ENCODE results near the gene MAB21L4.

MAB21L4 gene

DNA sequence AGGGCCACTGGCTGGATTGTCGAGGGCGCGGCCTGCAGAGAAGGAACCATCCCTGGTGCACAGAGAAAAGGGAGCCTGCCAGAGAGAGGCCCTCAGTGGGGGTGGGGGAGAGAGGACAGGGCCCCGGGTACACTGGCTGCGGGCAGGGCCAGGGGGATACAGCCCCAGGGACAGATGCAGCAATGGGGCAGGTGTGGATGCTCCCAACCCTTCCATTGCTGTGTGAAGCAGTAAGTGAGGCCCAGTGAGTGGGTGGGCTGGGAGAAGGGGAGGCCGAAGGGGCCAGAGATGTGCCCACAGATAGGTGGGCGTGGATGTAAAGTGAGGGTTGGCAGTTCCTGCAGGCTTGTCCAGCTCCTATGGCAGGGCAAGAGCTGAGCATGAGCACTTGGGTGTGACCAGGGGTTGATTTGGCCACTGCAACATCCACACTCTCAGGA is 19.9 kb downstream of the MAB21L4 start:
- TF ChIP-seq, protein P1, sequence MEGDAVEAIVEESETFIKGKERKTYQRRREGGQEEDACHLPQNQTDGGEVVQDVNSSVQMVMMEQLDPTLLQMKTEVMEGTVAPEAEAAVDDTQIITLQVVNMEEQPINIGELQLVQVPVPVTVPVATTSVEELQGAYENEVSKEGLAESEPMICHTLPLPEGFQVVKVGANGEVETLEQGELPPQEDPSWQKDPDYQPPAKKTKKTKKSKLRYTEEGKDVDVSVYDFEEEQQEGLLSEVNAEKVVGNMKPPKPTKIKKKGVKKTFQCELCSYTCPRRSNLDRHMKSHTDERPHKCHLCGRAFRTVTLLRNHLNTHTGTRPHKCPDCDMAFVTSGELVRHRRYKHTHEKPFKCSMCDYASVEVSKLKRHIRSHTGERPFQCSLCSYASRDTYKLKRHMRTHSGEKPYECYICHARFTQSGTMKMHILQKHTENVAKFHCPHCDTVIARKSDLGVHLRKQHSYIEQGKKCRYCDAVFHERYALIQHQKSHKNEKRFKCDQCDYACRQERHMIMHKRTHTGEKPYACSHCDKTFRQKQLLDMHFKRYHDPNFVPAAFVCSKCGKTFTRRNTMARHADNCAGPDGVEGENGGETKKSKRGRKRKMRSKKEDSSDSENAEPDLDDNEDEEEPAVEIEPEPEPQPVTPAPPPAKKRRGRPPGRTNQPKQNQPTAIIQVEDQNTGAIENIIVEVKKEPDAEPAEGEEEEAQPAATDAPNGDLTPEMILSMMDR (IDR thresholded peaks at IDR 0.05; ENCODE audit: insufficient read depth, low read length, missing control alignments): no peak
- no peak for DNase-seq (ENCODE audit: low read depth, low spot score)
- ChIA-PET POLR2A (no interaction called here), CTCF (interaction anchor here (1.5 kb wide), 1 partner anchor 39 kb away, joined by 5 read pairs; no protein-coding TSS in a partner anchor)
- H3K4me3 ChIP-seq (ENCODE audit: low read depth, low read length): no peak overlapping the region

DNA sequence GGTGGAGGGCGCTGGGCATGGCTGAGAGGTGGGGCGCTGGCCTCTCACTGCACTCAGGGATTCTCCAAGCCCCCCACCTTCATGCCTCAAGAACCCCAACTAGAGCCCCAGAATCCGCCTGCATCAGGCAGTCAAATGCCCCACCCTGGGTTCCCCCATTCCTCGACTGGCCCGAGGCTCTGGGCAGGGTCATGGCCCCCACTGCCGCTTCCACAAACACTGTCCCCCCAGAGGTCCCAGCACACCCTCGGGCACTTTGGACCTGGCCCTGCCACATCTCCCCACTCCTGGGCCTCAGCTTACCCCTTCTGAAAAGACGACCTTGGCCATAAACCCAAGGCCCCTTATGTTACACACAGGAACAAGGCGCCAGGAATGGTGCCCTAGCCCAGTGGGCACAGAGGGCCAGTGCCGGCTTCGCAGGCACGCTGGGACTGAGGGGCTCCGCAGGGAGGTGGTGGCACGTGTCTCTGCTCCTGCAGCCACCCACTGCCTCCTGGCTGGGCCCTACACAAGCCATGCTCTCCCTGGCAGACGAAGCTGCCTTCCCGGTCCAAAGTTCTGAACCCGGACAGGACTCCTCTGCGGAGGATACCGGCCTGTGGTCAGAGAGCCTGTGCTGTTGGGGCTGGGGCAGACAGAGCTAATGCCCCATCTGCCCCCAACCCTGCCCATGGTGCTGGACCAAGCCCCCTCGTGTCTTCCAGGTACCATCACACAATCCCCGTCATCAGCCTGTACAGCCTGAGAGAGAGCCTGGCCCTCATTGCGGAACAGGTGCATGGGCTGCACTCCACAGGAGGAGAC is 20.5 kb downstream of the MAB21L4 start:
- CTCF ChIA-PET: interaction anchor here (1.7 kb wide), 1 partner anchor 17 kb away, joined by 3 read pairs; no protein-coding TSS in a partner anchor
- POLR2A ChIA-PET: no interaction called here
- no peak for DNase-seq (ENCODE audit: low read depth, low spot score)
- no peak overlapping the region for H3K4me3 ChIP-seq (ENCODE audit: low read depth, low read length)
- TF ChIP-seq, protein P1 (IDR thresholded peaks at IDR 0.05; ENCODE audit: insufficient read depth, low read length, missing control alignments): no peak

DNA sequence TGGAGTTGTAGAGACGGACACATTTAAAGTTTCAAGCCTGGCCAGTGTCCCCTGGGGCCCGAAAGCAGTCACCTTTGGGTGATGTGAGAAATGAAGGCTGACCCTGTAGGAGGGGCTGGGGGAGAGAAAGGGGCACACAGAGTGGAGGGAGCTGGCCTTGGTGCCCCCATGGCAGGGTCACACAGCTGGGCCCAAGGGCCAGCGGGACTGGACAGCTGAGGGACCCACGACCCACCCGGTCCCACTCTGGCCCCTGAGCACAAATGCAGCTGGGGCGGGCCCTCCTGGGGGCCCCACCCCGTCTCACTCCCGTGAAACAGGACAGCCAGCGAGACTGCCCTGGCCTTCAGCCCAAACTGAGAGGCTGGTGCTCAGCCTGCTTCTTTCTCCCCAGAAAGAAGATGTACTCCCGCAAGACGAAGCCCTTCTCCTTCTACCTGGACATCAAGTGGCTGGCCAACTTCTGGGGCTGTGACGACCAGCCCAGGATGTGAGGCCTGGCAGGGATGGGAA is 21.2 kb downstream of the MAB21L4 start:
- ChIA-PET CTCF (interaction anchor here (1.0 to 1.7 kb wide), 2 partner anchors 17 to 23 kb away, joined by 3 to 4 read pairs; no protein-coding TSS in a partner anchor), POLR2A (no interaction called here)
- no peak overlapping the region for H3K4me3 ChIP-seq (ENCODE audit: low read depth, low read length)
- TF ChIP-seq, protein P1 (IDR thresholded peaks at IDR 0.05; ENCODE audit: insufficient read depth, low read length, missing control alignments): no peak
- DNase-seq (ENCODE audit: low read depth, low spot score): no peak

DNA sequence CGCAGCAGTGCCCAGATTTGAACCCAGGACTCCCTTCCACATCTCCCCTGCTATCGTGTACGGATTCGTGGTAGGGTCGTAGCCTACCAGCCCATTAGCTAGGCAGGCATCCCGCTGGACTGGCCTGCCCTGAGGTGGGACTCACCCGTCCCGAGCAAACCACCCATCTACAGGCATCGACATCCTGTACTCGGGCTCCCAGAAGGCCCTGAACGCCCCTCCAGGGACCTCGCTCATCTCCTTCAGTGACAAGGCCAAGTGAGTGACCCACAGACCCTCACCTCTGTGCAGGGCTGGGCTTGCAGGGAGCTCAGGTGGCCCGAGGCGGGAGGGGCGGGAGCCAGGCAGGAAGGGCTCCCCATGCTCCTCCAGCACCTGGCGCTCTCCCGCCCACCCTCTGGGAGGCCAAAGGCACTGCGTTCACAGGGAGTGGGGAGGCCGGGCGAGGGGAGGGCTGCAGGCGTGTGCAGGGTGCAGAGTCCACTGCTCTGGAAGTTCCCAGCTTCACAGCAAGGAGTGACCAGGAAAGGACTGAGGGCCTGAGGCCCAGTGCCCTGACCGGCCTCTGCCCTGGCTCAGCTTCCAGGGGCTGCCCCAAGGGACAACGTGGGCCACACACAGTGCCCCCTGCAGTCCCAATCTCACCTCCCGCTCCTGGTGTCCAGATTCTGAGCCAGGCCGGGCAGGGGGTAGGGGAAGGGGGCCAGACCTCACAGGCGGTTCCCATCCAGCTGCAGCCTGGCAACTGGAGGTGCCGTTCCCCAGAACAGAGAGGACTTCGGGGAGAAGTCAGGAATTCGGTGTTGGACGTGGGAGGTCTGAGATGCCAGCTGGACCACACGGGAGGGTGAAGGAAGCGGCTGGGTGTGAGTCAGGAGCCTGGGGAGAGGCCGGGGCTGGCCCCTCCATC is 21.9 kb downstream of the MAB21L4 start:
- POLR2A ChIA-PET: no interaction called here
- DNase-seq (ENCODE audit: low read depth, low spot score): no peak

DNA sequence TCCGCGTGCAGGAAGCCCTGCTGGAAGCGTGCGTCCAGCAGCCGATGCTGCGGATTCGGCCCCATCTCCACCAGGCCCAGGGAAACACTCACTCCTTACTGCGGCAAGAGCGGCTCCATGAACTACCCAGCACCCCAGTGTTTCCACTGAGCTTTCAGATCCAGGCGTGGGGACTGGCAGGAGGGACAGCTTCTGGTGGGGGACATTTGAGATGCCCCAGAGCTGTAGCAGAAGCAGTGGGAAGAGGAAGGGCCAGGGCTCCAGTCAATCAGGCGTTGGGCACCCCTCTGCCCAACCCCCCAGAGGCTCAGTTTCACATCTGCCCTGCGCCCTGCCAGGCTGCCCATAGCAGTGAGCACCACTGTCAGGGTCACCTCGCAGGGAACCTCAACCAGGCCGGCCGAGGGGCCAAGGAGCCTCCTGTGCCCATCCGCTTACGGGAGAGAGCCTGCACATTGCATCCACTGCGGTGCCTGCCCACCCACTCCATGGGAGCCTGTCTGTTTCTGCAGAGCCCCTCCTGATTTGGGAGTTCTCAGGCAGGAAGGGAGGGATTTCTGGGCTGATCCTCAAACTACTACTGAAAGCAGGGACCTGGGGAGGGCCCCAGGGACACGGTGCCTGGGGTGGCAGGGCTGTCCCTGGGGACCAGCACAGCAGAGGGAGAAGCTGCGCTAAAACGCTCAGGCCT is 22.7 kb downstream of the MAB21L4 start:
- H3K4me3 ChIP-seq (ENCODE audit: low read depth, low read length): no peak overlapping the region
- DNase-seq (ENCODE audit: low read depth, low spot score): no peak
- CTCF ChIA-PET: interaction anchor here (1.1 to 1.7 kb wide), 2 partner anchors 19 to 41 kb away, joined by 3 read pairs; no protein-coding TSS in a partner anchor
- TF ChIP-seq, protein P1 (IDR thresholded peaks at IDR 0.05; ENCODE audit: insufficient read depth, low read length, missing control alignments): no peak
- POLR2A ChIA-PET: no interaction called here

More for the DNA sequence above, 21.9 kb downstream of the MAB21L4 start:
- H3K4me3 ChIP-seq (ENCODE audit: low read depth, low read length): no peak overlapping the region
- CTCF ChIA-PET: interaction anchor here (1.0 to 1.7 kb wide), 3 partner anchors 18 to 40 kb away, joined by 3 to 4 read pairs (median 3); no protein-coding TSS in a partner anchor
- TF ChIP-seq, protein P1 (IDR thresholded peaks at IDR 0.05; ENCODE audit: insufficient read depth, low read length, missing control alignments): no peak
